Measurements from ENCODE around the gene TSPAN4. TPM values are rescaled to one million over a fixed set of nuclear protein-coding genes. Genes with fewer than 3 reads are reported as not detected.

Gene TSPAN4
- total RNA-seq, 4 donors from 2014 or later, result 14.4 to 34.8 (median 21.5) TPM

- Histone ChIP-seq H3K27me3 (peaks cover 7 to 14% (median 7%) of the 10 kb centered on the region in 3 donors), H3K27ac (peak overlapping the region; percentile 82 to 97 (median 86)), H3K9me3 (no peaks in the 10 kb centered on the region), H3K36me3 (peaks cover 0 to 11% of the 10 kb centered on the region in 2 donors), H3K4me1 (peaks cover 40 to 50% of the 10 kb centered on the region in 2 donors), H3K4me3 (peak overlapping the region; percentile 83 to 97 (median 87))
- TF ChIP-seq CTCF (IDR thresholded peaks at IDR 0.05 in 4 of 5, conservative IDR thresholded peaks at IDR 0.05 in 1 of 5) (peak in 1 of 5 experiments; percentile 25), POLR2A (IDR thresholded peaks at IDR 0.05) (peak; percentile 44 to 52)
- in situ Hi-C loops (cut with MboI; ENCODE audit: low sequenced_read_pairs in 4 of 4), result no loop called here
- ATAC-seq (peak; percentile 28 to 35), DNase-seq (peak; percentile 83 to 88)
- intact Hi-C loops (cut with DNase I; ENCODE audit: low total_unique reads), result loop anchor here (2.0 to 5.0 kb wide), 2 partner anchors 23 to 68 kb away; partner anchors contain the start of gene CHID1
Measured at GRCh38 chr11:843818-844692, 1.4 kb downstream of the TSPAN4 start.

- Histone ChIP-seq H3K9me3 (no peaks in the 10 kb centered on the region), H3K4me1 (peaks cover 44 to 53% of the 10 kb centered on the region in 2 donors), H3K4me3 (peak overlapping the region; percentile 83 to 97 (median 87)), H3K27me3 (peaks cover 10 to 16% (median 11%) of the 10 kb centered on the region in 3 donors), H3K36me3 (peaks cover 0 to 2% of the 10 kb centered on the region in 2 donors), H3K27ac (peak overlapping the region; percentile 82 to 97 (median 86))
- in situ Hi-C loops (cut with MboI; ENCODE audit: low sequenced_read_pairs in 4 of 4), result no loop called here
- no peak for TF ChIP-seq POLR2A (IDR thresholded peaks at IDR 0.05)
- TF ChIP-seq CTCF (IDR thresholded peaks at IDR 0.05 in 4 of 5, conservative IDR thresholded peaks at IDR 0.05 in 1 of 5), result no peak
- DNase-seq (peak; percentile 84 to 85), ATAC-seq (peak; percentile 18 to 21)
- intact Hi-C loops (cut with DNase I; ENCODE audit: low total_unique reads), result loop anchor here (5.0 kb wide), 2 partner anchors 67 to 82 kb away; partner anchors contain the start of genes AP2A2 and CHID1
Measured at GRCh38 chr11:844693-845644, 2.3 kb downstream of the TSPAN4 start.

GRCh38 chr11:845872-846495 lies 3.3 kb downstream of the TSPAN4 start:
- TF ChIP-seq CTCF (IDR thresholded peaks at IDR 0.05 in 4 of 5, conservative IDR thresholded peaks at IDR 0.05 in 1 of 5) (no peak), POLR2A (IDR thresholded peaks at IDR 0.05) (no peak)
- no peak for ATAC-seq
- no peak overlapping the region for H3K4me3 ChIP-seq
- H3K27me3 ChIP-seq, result peaks cover 10 to 16% (median 11%) of the 10 kb centered on the region in 3 donors
- no peaks in the 10 kb centered on the region for H3K9me3 ChIP-seq
- H3K27ac ChIP-seq, result peak overlapping the region; percentile 82 to 97 (median 86)
- intact Hi-C loops (cut with DNase I; ENCODE audit: low total_unique reads) (loop anchor here (5.0 kb wide), 1 partner anchor 81 kb away; the partner anchor contains the start of gene AP2A2), in situ Hi-C loops (cut with MboI; ENCODE audit: low sequenced_read_pairs in 4 of 4) (no loop called here)
- no peak for DNase-seq
- H3K4me1 ChIP-seq, result peaks cover 36 to 43% of the 10 kb centered on the region in 2 donors
- H3K36me3 ChIP-seq, result no peaks in the 10 kb centered on the region

Measured in gastrocnemius medialis (tissue), 4 donors.